ENCODE results near the gene HLA-DPB1.

HLA-DPB1 gene

GRCh38 chr6:33128318-33128717 is 52.5 kb downstream of the HLA-DPB1 start:
- no peak for DNase-seq

- DNase-seq: no peak
Measured at GRCh38 chr6:33132081-33132524, 56.3 kb downstream of the HLA-DPB1 start.

GRCh38 chr6:33136310-33136900 is 60.6 kb downstream of the HLA-DPB1 start:
- DNase-seq: no peak
